Measurements from ENCODE around the gene C14orf132.

- TF ChIP-seq CTCF (IDR thresholded peaks at IDR 0.05; ENCODE audit: low read length) (no peak), EZH2 (IDR thresholded peaks at IDR 0.05; ENCODE audit: borderline replicate concordance, low read length) (no peak)
Measured at GRCh38 chr14:96011607-96012006, 27.6 kb upstream of the C14orf132 start.
